ENCODE measurements around the gene ZNF407.

DNA sequence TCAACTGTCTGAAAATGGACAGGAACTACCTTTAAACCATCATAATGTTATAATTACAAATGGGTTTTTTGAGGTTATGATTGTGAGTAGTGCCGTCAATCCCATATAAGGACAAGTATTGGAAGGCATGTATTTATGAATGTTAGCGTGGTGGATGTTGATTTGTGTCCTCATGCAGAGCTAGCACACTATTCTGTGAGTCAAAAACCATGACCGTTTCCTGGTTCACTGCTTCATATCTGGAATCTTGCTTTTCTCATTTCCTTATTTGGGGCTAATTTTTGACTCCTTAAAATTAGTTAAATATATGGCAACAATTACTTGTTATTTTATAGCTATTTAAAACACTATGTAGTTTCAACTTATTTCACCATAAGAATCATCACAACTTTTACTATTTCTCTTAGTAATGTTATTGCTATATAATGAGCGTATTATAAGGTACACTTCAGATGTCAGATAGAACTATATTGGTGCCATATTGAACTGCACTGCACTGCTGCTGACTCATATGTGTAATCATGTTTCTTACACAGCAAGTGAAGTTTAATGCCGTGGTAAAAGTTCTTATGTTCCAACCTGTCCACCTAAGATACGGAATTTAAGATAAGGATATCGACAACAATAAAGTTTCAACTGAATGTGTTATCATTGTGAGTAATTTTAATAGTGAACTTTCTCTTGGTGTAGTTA lies 418.5 kb downstream of the ZNF407 start:
- TF ChIP-seq EZH2phosphoT487 (IDR thresholded peaks at IDR 0.05; ENCODE audit: borderline replicate concordance, low read length), result no peak
- TF ChIP-seq, protein P1, sequence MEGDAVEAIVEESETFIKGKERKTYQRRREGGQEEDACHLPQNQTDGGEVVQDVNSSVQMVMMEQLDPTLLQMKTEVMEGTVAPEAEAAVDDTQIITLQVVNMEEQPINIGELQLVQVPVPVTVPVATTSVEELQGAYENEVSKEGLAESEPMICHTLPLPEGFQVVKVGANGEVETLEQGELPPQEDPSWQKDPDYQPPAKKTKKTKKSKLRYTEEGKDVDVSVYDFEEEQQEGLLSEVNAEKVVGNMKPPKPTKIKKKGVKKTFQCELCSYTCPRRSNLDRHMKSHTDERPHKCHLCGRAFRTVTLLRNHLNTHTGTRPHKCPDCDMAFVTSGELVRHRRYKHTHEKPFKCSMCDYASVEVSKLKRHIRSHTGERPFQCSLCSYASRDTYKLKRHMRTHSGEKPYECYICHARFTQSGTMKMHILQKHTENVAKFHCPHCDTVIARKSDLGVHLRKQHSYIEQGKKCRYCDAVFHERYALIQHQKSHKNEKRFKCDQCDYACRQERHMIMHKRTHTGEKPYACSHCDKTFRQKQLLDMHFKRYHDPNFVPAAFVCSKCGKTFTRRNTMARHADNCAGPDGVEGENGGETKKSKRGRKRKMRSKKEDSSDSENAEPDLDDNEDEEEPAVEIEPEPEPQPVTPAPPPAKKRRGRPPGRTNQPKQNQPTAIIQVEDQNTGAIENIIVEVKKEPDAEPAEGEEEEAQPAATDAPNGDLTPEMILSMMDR (IDR thresholded peaks at IDR 0.05; ENCODE audit: low read depth, low read length, poor library complexity, severe bottlenecking), result no peak
